Neural progenitor cell (in vitro differentiated cells): Measurements from ENCODE around the gene ZYX.

ENCODE experiments used
- EZH2phosphoT487 ChIP-seq: fragments of 200-600 bp; sonication (generic); IDR thresholded peaks from 2 replicates; pipeline ENCODE4 v1.6.1; 2017; ENCODE audit warnings: antibody characterized with exemption
- TF ChIP-seq, protein P1 (sequence below): fragments of 200-600 bp; sonication (generic); IDR thresholded peaks from 2 replicates; pipeline ENCODE4 v1.5.1; 2017; ENCODE audit warnings: antibody characterized with exemption, mild to moderate bottlenecking

DNA sequence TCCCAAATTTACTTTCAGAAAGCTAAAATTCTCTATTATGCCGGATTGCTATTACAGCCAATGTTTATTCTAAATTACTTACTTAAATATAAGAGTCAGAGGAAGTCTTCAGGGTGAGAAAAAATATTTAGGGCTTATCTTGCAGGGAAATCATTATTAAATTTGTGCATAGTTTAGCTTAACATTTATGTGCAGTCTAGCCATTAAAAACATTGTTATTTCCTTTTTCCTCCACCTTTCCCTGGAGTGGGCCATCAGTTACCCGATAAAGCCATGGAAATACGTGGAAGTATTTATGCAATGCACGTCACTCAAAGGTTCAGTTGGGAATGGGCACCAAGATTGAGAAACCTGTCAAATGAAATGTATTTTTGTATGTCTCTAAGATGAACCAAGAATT is 52.6 kb downstream of the ZYX start:
- no peak for TF ChIP-seq EZH2phosphoT487
- TF ChIP-seq, protein P1, sequence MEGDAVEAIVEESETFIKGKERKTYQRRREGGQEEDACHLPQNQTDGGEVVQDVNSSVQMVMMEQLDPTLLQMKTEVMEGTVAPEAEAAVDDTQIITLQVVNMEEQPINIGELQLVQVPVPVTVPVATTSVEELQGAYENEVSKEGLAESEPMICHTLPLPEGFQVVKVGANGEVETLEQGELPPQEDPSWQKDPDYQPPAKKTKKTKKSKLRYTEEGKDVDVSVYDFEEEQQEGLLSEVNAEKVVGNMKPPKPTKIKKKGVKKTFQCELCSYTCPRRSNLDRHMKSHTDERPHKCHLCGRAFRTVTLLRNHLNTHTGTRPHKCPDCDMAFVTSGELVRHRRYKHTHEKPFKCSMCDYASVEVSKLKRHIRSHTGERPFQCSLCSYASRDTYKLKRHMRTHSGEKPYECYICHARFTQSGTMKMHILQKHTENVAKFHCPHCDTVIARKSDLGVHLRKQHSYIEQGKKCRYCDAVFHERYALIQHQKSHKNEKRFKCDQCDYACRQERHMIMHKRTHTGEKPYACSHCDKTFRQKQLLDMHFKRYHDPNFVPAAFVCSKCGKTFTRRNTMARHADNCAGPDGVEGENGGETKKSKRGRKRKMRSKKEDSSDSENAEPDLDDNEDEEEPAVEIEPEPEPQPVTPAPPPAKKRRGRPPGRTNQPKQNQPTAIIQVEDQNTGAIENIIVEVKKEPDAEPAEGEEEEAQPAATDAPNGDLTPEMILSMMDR = no peak
